ENCODE measurements around the gene EPB41L5. TPM values are rescaled to one million over a fixed set of nuclear protein-coding genes. Genes with fewer than 3 reads are reported as not detected.

EPB41L5 gene
- total RNA-seq, 4 donors from 2014 or later = 13.7 to 49.7 (median 21.1) TPM

GRCh38 chr2:120162716-120163115 lies 149.8 kb downstream of the EPB41L5 start:
- Histone ChIP-seq H3K4me3 (no peak overlapping the region), H3K27ac (no peak overlapping the region), H3K27me3 (no peaks in the 10 kb centered on the region), H3K4me1 (no peaks in the 10 kb centered on the region), H3K9me3 (no peaks in the 10 kb centered on the region), H3K36me3 (peaks cover 0 to 50% of the 10 kb centered on the region in 2 donors)
- ATAC-seq = no peak
- no peak for TF ChIP-seq CTCF (IDR thresholded peaks at IDR 0.05)
- no peak for TF ChIP-seq POLR2A (IDR thresholded peaks at IDR 0.05)
- TF ChIP-seq POLR2AphosphoS5 (IDR thresholded peaks at IDR 0.05) = no peak
- no peak for TF ChIP-seq EP300 (IDR thresholded peaks at IDR 0.05)
- WGBS, 2 donors (ENCODE audit: low coverage in 1 of 2) = 87 to 95% methylated on average over 5 of the region's 5 CpGs

- Histone ChIP-seq H3K36me3 (peaks cover 0 to 58% of the 10 kb centered on the region in 2 donors), H3K4me3 (no peak overlapping the region), H3K4me1 (no peaks in the 10 kb centered on the region), H3K27me3 (no peaks in the 10 kb centered on the region), H3K27ac (no peak overlapping the region), H3K9me3 (no peaks in the 10 kb centered on the region)
- no peak for ATAC-seq
- no peak for TF ChIP-seq POLR2AphosphoS5 (IDR thresholded peaks at IDR 0.05)
- TF ChIP-seq EP300 (IDR thresholded peaks at IDR 0.05) = no peak
- TF ChIP-seq POLR2A (IDR thresholded peaks at IDR 0.05) = no peak
- TF ChIP-seq CTCF (IDR thresholded peaks at IDR 0.05) = no peak
- WGBS, 2 donors (ENCODE audit: low coverage in 1 of 2) = 92 to 100% methylated on average over 2 of the region's 2 CpGs
These were observed 154.4 kb downstream of the EPB41L5 start for GRCh38 chr2:120167272-120167671.

GRCh38 chr2:120169020-120169419 lies 156.1 kb downstream of the EPB41L5 start:
- Histone ChIP-seq H3K27ac (no peak overlapping the region), H3K4me1 (peaks cover 0 to under 1% (median 0%) of the 10 kb centered on the region in 3 donors), H3K27me3 (no peaks in the 10 kb centered on the region), H3K36me3 (peaks cover 0 to 57% of the 10 kb centered on the region in 2 donors), H3K9me3 (no peaks in the 10 kb centered on the region), H3K4me3 (no peak overlapping the region)
- no peak for ATAC-seq
- no peak for TF ChIP-seq POLR2AphosphoS5 (IDR thresholded peaks at IDR 0.05)
- no peak for TF ChIP-seq EP300 (IDR thresholded peaks at IDR 0.05)
- no peak for TF ChIP-seq POLR2A (IDR thresholded peaks at IDR 0.05)
- TF ChIP-seq CTCF (IDR thresholded peaks at IDR 0.05) = no peak

- ATAC-seq = peak; percentile 49
- H3K4me3 ChIP-seq = no peak overlapping the region
- H3K36me3 ChIP-seq = peaks cover 0 to 28% of the 10 kb centered on the region in 2 donors
- WGBS, 2 donors (ENCODE audit: low coverage in 1 of 2) = 8 to 13% methylated on average over 6 of the region's 6 CpGs
- no peak for TF ChIP-seq POLR2AphosphoS5 (IDR thresholded peaks at IDR 0.05)
- TF ChIP-seq POLR2A (IDR thresholded peaks at IDR 0.05) = no peak
- TF ChIP-seq EP300 (IDR thresholded peaks at IDR 0.05) = no peak
- peak; percentile 74 to 81 (median 77) for TF ChIP-seq CTCF (IDR thresholded peaks at IDR 0.05)
- H3K27ac ChIP-seq = peak overlapping the region in 2 of 4 donors; percentile 28 to 53
- H3K9me3 ChIP-seq = no peaks in the 10 kb centered on the region
- H3K27me3 ChIP-seq = no peaks in the 10 kb centered on the region
- H3K4me1 ChIP-seq = peaks cover 0 to 10% (median 0%) of the 10 kb centered on the region in 3 donors
These were observed 162.2 kb downstream of the EPB41L5 start for GRCh38 chr2:120174963-120175581.

GRCh38 chr2:120176526-120176925 lies 163.6 kb downstream of the EPB41L5 start:
- H3K4me1 ChIP-seq = peaks cover 0 to 10% (median 0%) of the 10 kb centered on the region in 3 donors
- H3K27me3 ChIP-seq = no peaks in the 10 kb centered on the region
- H3K9me3 ChIP-seq = no peaks in the 10 kb centered on the region
- no peak overlapping the region for H3K4me3 ChIP-seq
- peaks cover 0 to 24% of the 10 kb centered on the region in 2 donors for H3K36me3 ChIP-seq
- WGBS, 2 donors (ENCODE audit: low coverage in 1 of 2) = 67% methylated on average over 3 of the region's 3 CpGs; no CpG with 5 or more reads in 1 of the 2 donors
- H3K27ac ChIP-seq = no peak overlapping the region
- ATAC-seq = no peak
- TF ChIP-seq EP300 (IDR thresholded peaks at IDR 0.05) (no peak), POLR2A (IDR thresholded peaks at IDR 0.05) (no peak), CTCF (IDR thresholded peaks at IDR 0.05) (no peak), POLR2AphosphoS5 (IDR thresholded peaks at IDR 0.05) (no peak)
